HepG2 (cell line): ENCODE results near the gene NF2.

ENCODE experiments used
- CTCF ChIP-seq: sonication (generic); formaldehyde crosslinking; IDR thresholded peaks from 2 replicates; pipeline ENCODE4 v1.5.0; 2020; ENCODE audit warnings: mild to moderate bottlenecking, missing genetic modification reagents, moderate library complexity
- HOXA7 ChIP-seq: sonication (generic); formaldehyde crosslinking; IDR thresholded peaks from 2 replicates; pipeline ENCODE4 v1.8.1; 2022; ENCODE audit warnings: mild to moderate bottlenecking, missing genetic modification reagents, moderate library complexity
- MAX ChIP-seq: IDR thresholded peaks from 2 replicates; pipeline ENCODE4 v1.6.1; 2012; ENCODE audit warnings: inconsistent platforms
- NFIC ChIP-seq: IDR thresholded peaks from 2 replicates; pipeline ENCODE4 v1.6.1; 2012; ENCODE audit warnings: mild to moderate bottlenecking, low read length, inconsistent platforms
- PHF20 ChIP-seq: sonication (generic); formaldehyde crosslinking; IDR thresholded peaks from 2 replicates; pipeline ENCODE4 v1.5.0; 2020; ENCODE audit warnings: mild to moderate bottlenecking, missing genetic modification reagents
- SETDB1 ChIP-seq: sonication (generic); formaldehyde crosslinking; IDR thresholded peaks from 2 replicates; pipeline ENCODE4 v1.5.1; 2020; ENCODE audit warnings: missing genetic modification reagents, mild to moderate bottlenecking, borderline replicate concordance
- SMAD1 ChIP-seq: sonication (generic); formaldehyde crosslinking; IDR thresholded peaks from 2 replicates; pipeline ENCODE4 v1.4.0; 2020; ENCODE audit warnings: missing genetic modification reagents, low read depth, mild to moderate bottlenecking, borderline replicate concordance
- SP1 ChIP-seq, 2 experiments: fragments of 450-650 bp in 1 of 2; sonication (generic) in 1 of 2; formaldehyde crosslinking in 1 of 2; IDR thresholded peaks; 2 replicates each; pipeline versions ENCODE4 v1.4.0 to v1.6.1; 2016 to 2020; ENCODE audit warnings: missing genetic modification reagents in 1 of 2
- XRCC5 ChIP-seq: fragments of 200-400 bp; formaldehyde crosslinking; optimal IDR thresholded peaks from 2 replicates; pipeline ENCODE3; 2017; ENCODE audit warnings: mild to moderate bottlenecking, low read length
- YEATS2 ChIP-seq: sonication (generic); formaldehyde crosslinking; IDR thresholded peaks from 2 replicates; pipeline ENCODE4 v1.4.0; 2020; ENCODE audit warnings: missing genetic modification reagents, borderline replicate concordance
- ZNF574 ChIP-seq: sonication (generic); formaldehyde crosslinking; IDR thresholded peaks from 2 replicates; pipeline ENCODE4 v1.4.0; 2020; ENCODE audit warnings: missing genetic modification reagents
- ZNF678 ChIP-seq: sonication (generic); formaldehyde crosslinking; IDR thresholded peaks from 2 replicates; pipeline ENCODE4 v1.4.0; 2020; ENCODE audit warnings: mild to moderate bottlenecking, missing genetic modification reagents
- ZSCAN31 ChIP-seq: sonication (generic); formaldehyde crosslinking; IDR thresholded peaks from 2 replicates; pipeline ENCODE4 v1.5.0; 2020; ENCODE audit warnings: low read depth, mild to moderate bottlenecking, missing genetic modification reagents

DNA sequence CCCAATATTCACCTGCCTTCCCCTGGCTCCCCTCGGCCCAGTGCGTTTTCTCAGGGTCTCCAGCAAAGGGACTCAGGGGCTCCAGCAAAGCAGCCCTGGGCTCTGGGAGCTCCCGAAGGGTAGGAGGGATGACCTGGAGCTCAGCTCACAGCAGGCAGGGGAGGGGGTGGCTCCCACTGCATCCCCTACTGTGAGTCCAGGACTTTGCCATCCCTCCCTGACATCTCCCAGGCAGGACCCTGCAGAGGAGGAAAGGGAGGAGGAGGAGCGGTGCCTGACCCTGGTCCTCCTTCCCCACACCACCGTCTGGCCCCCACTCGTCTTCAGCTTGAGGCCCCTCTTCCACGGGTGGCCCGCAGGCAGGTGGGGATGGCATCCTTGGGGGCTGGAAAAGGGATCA lies 121.4 kb downstream of the NF2 start:
- no peak for TF ChIP-seq XRCC5
- TF ChIP-seq SP1 (IDR thresholded peaks at IDR 0.05), result no peak
- no peak for TF ChIP-seq SP1 (CRISPR knock-in tag; IDR thresholded peaks at IDR 0.05)
- no peak for TF ChIP-seq YEATS2 (CRISPR knock-in tag)
- no peak for TF ChIP-seq ZNF574 (CRISPR knock-in tag)
- no peak for TF ChIP-seq MAX
- no peak for TF ChIP-seq SMAD1 (CRISPR knock-in tag)
- no peak for TF ChIP-seq ZSCAN31 (CRISPR knock-in tag)
- no peak for TF ChIP-seq HOXA7
- no peak for TF ChIP-seq CTCF (CRISPR knock-in tag)
- no peak for TF ChIP-seq NFIC
- TF ChIP-seq PHF20 (CRISPR knock-in tag), result no peak
- TF ChIP-seq ZNF678, result no peak
- TF ChIP-seq SETDB1, result no peak
